Loucy (cell line): Measurements from ENCODE around the gene FLNA.

Experiments
- H2AFZ ChIP-seq: fragments of 200-600 bp; sonication (generic); 2 replicates; pipeline ENCODE4 v1.6.0; 2016; ENCODE audit warnings: antibody characterized with exemption, mild to moderate bottlenecking, low read length, moderate library complexity
- H3F3A ChIP-seq: fragments of 200-600 bp; 2 replicates; pipeline ENCODE4 v1.6.0; 2016; ENCODE audit warnings: antibody characterized with exemption, low read depth, mild to moderate bottlenecking
- H3K27me3 ChIP-seq: fragments of 200-600 bp; sonication (generic); 2 replicates; pipeline ENCODE4 v1.6.1; 2014; ENCODE audit warnings: low read length, mild to moderate bottlenecking; ENCODE audit not compliant: insufficient read depth, poor library complexity, severe bottlenecking
- H3K36me3 ChIP-seq: fragments of 200-600 bp; sonication (generic); 2 replicates; pipeline ENCODE4 v1.6.1; 2016; ENCODE audit warnings: low read length; ENCODE audit not compliant: insufficient read depth
- H3K4me1 ChIP-seq: fragments of 200-600 bp; sonication (generic); 2 replicates; pipeline ENCODE4 v1.5.1; 2014; ENCODE audit warnings: low read length, mild to moderate bottlenecking; ENCODE audit not compliant: insufficient read depth, poor library complexity, severe bottlenecking
- H3K4me2 ChIP-seq: fragments of 200-600 bp; sonication (generic); 2 replicates; pipeline ENCODE4 v1.6.0; 2014; ENCODE audit warnings: antibody characterized with exemption, low read length, low read depth, mild to moderate bottlenecking; ENCODE audit not compliant: poor library complexity, severe bottlenecking
- H3K4me3 ChIP-seq: fragments of 200-600 bp; sonication (generic); 2 replicates; pipeline ENCODE4 v1.5.1; 2014; ENCODE audit warnings: low read length, mild to moderate bottlenecking, mixed read lengths; ENCODE audit not compliant: poor library complexity, severe bottlenecking
- H3K79me2 ChIP-seq: fragments of 200-600 bp; sonication (generic); 2 replicates; pipeline ENCODE4 v1.6.1; 2014; ENCODE audit warnings: low read length; ENCODE audit not compliant: insufficient read depth
- H3K9ac ChIP-seq: fragments of 200-600 bp; sonication (generic); 2 replicates; pipeline ENCODE4 v1.6.0; 2014; ENCODE audit warnings: mild to moderate bottlenecking, low read depth, low read length, moderate library complexity; ENCODE audit not compliant: poor library complexity, severe bottlenecking
- H3K9me2 ChIP-seq: fragments of 200-600 bp; sonication (generic); replicated peaks from 2 replicates; pipeline ENCODE4 v1.6.1; 2016; ENCODE audit warnings: low read depth, low read length, mixed read lengths
- H3K9me3 ChIP-seq: fragments of 200-600 bp; sonication (generic); 2 replicates; pipeline ENCODE4 v1.6.1; 2014; ENCODE audit warnings: mild to moderate bottlenecking, antibody characterized with exemption, low read length, low read depth; ENCODE audit not compliant: insufficient read depth
- H4K20me1 ChIP-seq: fragments of 200-600 bp; sonication (generic); 2 replicates; pipeline ENCODE4 v1.6.0; 2014; ENCODE audit warnings: antibody characterized with exemption, low read length, mild to moderate bottlenecking; ENCODE audit not compliant: insufficient read depth, poor library complexity, severe bottlenecking
- CTCF ChIP-seq: fragments of 200-600 bp; sonication (generic); conservative IDR thresholded peaks from 2 replicates; pipeline ENCODE4 v1.5.1; 2014; ENCODE audit warnings: mild to moderate bottlenecking, antibody characterized with exemption, low read length
- EZH2phosphoT487 ChIP-seq: fragments of 200-600 bp; IDR thresholded peaks from 2 replicates; pipeline ENCODE4 v1.6.1; 2018; ENCODE audit warnings: antibody characterized with exemption, mild to moderate bottlenecking, moderate library complexity, borderline replicate concordance

FLNA gene

GRCh38 chrX:154408659-154409221, 34.3 kb upstream of the FLNA start:
- Histone ChIP-seq H3K79me2 (peaks cover 8% of the 10 kb centered on the region; the same call in 1 of the 2 replicates), H3K9me2 (no peaks in the 10 kb centered on the region), H3K4me3 (no peak overlapping the region), H3K9me3 (no peaks in the 10 kb centered on the region), H4K20me1 (no peaks in the 10 kb centered on the region), H3K27me3 (no peaks in the 10 kb centered on the region), H3K36me3 (no peaks in the 10 kb centered on the region), H3K9ac (no peak overlapping the region), H2AFZ (no peak overlapping the region), H3K4me2 (no peak overlapping the region), H3K4me1 (no peaks in the 10 kb centered on the region), H3F3A (no peaks in the 10 kb centered on the region)
- TF ChIP-seq EZH2phosphoT487 (no peak), CTCF (no peak)

- H4K20me1 ChIP-seq, result peaks cover 16% of the 10 kb centered on the region
- peaks cover 13% of the 10 kb centered on the region for H3K79me2 ChIP-seq
- no peak overlapping the region for H3K9ac ChIP-seq
- no peak overlapping the region for H3K4me3 ChIP-seq
- TF ChIP-seq CTCF (no peak), EZH2phosphoT487 (no peak)
- H3K4me2 ChIP-seq, result no peak overlapping the region
- no peaks in the 10 kb centered on the region for H3F3A ChIP-seq
- no peaks in the 10 kb centered on the region for H3K9me2 ChIP-seq
- H3K36me3 ChIP-seq, result peaks cover 12% of the 10 kb centered on the region; the same call in 1 of the 2 replicates
- H3K9me3 ChIP-seq, result no peaks in the 10 kb centered on the region
- peaks cover 5% of the 10 kb centered on the region for H3K4me1 ChIP-seq
- no peak overlapping the region for H2AFZ ChIP-seq
- H3K27me3 ChIP-seq, result no peaks in the 10 kb centered on the region
Measured at GRCh38 chrX:154404625-154405192, 30.3 kb upstream of the FLNA start.

GRCh38 chrX:154403858-154404257, 29.4 kb upstream of the FLNA start:
- no peak overlapping the region for H3K4me3 ChIP-seq
- peaks cover 21% of the 10 kb centered on the region for H3K79me2 ChIP-seq
- H2AFZ ChIP-seq, result no peak overlapping the region
- no peak overlapping the region for H3K4me2 ChIP-seq
- H3K27me3 ChIP-seq, result peaks cover 4% of the 10 kb centered on the region
- no peaks in the 10 kb centered on the region for H3F3A ChIP-seq
- no peak overlapping the region for H3K9ac ChIP-seq
- peaks cover 25% of the 10 kb centered on the region for H4K20me1 ChIP-seq
- H3K36me3 ChIP-seq, result peaks cover 21% of the 10 kb centered on the region; the same call in 1 of the 2 replicates
- H3K9me3 ChIP-seq, result no peaks in the 10 kb centered on the region
- no peak for TF ChIP-seq CTCF
- no peak for TF ChIP-seq EZH2phosphoT487
- H3K4me1 ChIP-seq, result peaks cover 13% of the 10 kb centered on the region
- no peaks in the 10 kb centered on the region for H3K9me2 ChIP-seq
